Activated B cell treated with CpG ODN at 0.5 μM for 24 hours (primary cell): ENCODE results near the gene OR8J1. TPM values are rescaled to one million over a fixed set of nuclear protein-coding genes. Genes with fewer than 3 reads are reported as not detected.

ENCODE experiments used
- ATAC-seq: fragments of 200-7000 bp; cut with Tn5 transposase; one replicate; pipeline ENCODE4 v1.10.0; 2021; ENCODE audit warnings: low read depth, mild to moderate bottlenecking, moderate library complexity
- CTCF ChIA-PET: fragments of 350-600 bp; sonication (Branson Sonifier 250); formaldehyde crosslinking; loops from one replicate; lab custom pipeline; 2021; ENCODE audit warnings: antibody characterized with exemption; lab: Charles Lee
- POLR2A ChIA-PET: fragments of 350-600 bp; sonication (Branson Sonifier 250); formaldehyde crosslinking; loops from one replicate; lab custom pipeline; 2021; ENCODE audit warnings: antibody characterized with exemption; lab: Charles Lee
- DNase-seq: peaks from one replicate; pipeline ENCODE4 v3.0.0; 2022
- H3K27ac Mint-ChIP-seq: one replicate; pipeline ENCODE4 v1.8.0; 2020; ENCODE audit warnings: mixed read lengths
- H3K27me3 Mint-ChIP-seq: one replicate; pipeline ENCODE4 v1.8.0; 2021; ENCODE audit warnings: mixed read lengths
- H3K36me3 Mint-ChIP-seq: one replicate; pipeline ENCODE4 v1.8.0; 2021; ENCODE audit warnings: low read depth, mixed read lengths
- H3K4me1 Mint-ChIP-seq: one replicate; pipeline ENCODE4 v1.8.0; 2021; ENCODE audit warnings: mixed read lengths
- H3K4me3 Mint-ChIP-seq: one replicate; pipeline ENCODE4 v1.8.0; 2020; ENCODE audit warnings: mild to moderate bottlenecking, mixed read lengths
- H3K9me3 Mint-ChIP-seq: one replicate; pipeline ENCODE4 v1.8.0; 2020; ENCODE audit warnings: mixed read lengths
- CTCF ChIP-seq: fragments of 200-600 bp; IDR thresholded peaks from one replicate; pipeline ENCODE4 v1.8.0; 2022; ENCODE audit warnings: antibody characterized with exemption, mild to moderate bottlenecking
- intact Hi-C: fragments of 100-400 bp; cut with micrococcal nuclease; formaldehyde crosslinking; loops from one replicate; pipeline ENCODE4 v1.15.1; 2024
- total RNA-seq: library from RNA; stranded (reverse); gene quantifications from 2 replicates; pipeline ENCODE4 v1.2.3, GENCODE V29; 2022

Gene OR8J1
- total RNA-seq, result not detected in 2 replicates

- CTCF ChIA-PET, result no interaction called here
- Mint-ChIP-seq H3K27me3 (no peaks in the 10 kb centered on the region), H3K27ac (no peak within 1 kb of the TSS), H3K36me3 (no peaks in the 10 kb centered on the region), H3K9me3 (peaks cover 2% of the 10 kb centered on the region), H3K4me1 (no peaks in the 10 kb centered on the region), H3K4me3 (no peak within 1 kb of the TSS)
- no peak for ATAC-seq
- POLR2A ChIA-PET, result no interaction called here
- intact Hi-C loops, result no loop called here
- TF ChIP-seq CTCF, result no peak
- no peak for DNase-seq
Measured at GRCh38 chr11:56353991-56354390, at the start of gene OR8J1. Gene OR8J1 (plus strand): TSS chr11:56354291. CDS start chr11:56360247, 5,956 bp downstream.

- DNase-seq (no peak), ATAC-seq (no peak)
- CTCF ChIA-PET, result no interaction called here
- peaks cover 5% of the 10 kb centered on the region for H3K9me3 Mint-ChIP-seq
- H3K27ac Mint-ChIP-seq, result no peak overlapping the region
- H3K27me3 Mint-ChIP-seq, result no peaks in the 10 kb centered on the region
- no peaks in the 10 kb centered on the region for H3K36me3 Mint-ChIP-seq
- POLR2A ChIA-PET, result no interaction called here
- TF ChIP-seq CTCF, result no peak
- no peaks in the 10 kb centered on the region for H3K4me1 Mint-ChIP-seq
- intact Hi-C loops, result no loop called here
- H3K4me3 Mint-ChIP-seq, result no peak overlapping the region
Measured at GRCh38 chr11:56307836-56308235, 46.3 kb upstream of the OR8J1 start.

- no peak for DNase-seq
- POLR2A ChIA-PET, result no interaction called here
- TF ChIP-seq CTCF, result no peak
- Mint-ChIP-seq H3K27me3 (no peaks in the 10 kb centered on the region), H3K4me3 (no peak within 1 kb of the TSS), H3K27ac (no peak within 1 kb of the TSS), H3K9me3 (peaks cover 9% of the 10 kb centered on the region), H3K4me1 (no peaks in the 10 kb centered on the region), H3K36me3 (no peaks in the 10 kb centered on the region)
- intact Hi-C loops, result no loop called here
- no peak for ATAC-seq
- CTCF ChIA-PET, result no interaction called here
Measured at GRCh38 chr11:56314844-56315243, 39.2 kb upstream of the OR8J1 start, which contains the start of gene OR8K3. Gene OR8K3 (plus strand): TSS chr11:56315144. CDS start chr11:56318307, 3,163 bp downstream.

GRCh38 chr11:56331861-56332491, 22.1 kb upstream of the OR8J1 start:
- DNase-seq (no peak), ATAC-seq (no peak)

GRCh38 chr11:56333156-56333555, 20.9 kb upstream of the OR8J1 start:
- H3K9me3 Mint-ChIP-seq, result peaks cover 9% of the 10 kb centered on the region
- H3K36me3 Mint-ChIP-seq, result no peaks in the 10 kb centered on the region
- no peaks in the 10 kb centered on the region for H3K4me1 Mint-ChIP-seq
- no peak overlapping the region for H3K27ac Mint-ChIP-seq
- ChIA-PET POLR2A (no interaction called here), CTCF (no interaction called here)
- intact Hi-C loops, result no loop called here
- no peak for ATAC-seq
- DNase-seq, result no peak
- H3K27me3 Mint-ChIP-seq, result no peaks in the 10 kb centered on the region
- no peak overlapping the region for H3K4me3 Mint-ChIP-seq
- TF ChIP-seq CTCF, result no peak

More at GRCh38 chr11:56331861-56332491, 22.1 kb upstream of the OR8J1 start:
- no peak overlapping the region for H3K27ac Mint-ChIP-seq
- H3K9me3 Mint-ChIP-seq, result peaks cover 5% of the 10 kb centered on the region
- CTCF ChIA-PET, result no interaction called here
- H3K27me3 Mint-ChIP-seq, result no peaks in the 10 kb centered on the region
- H3K4me1 Mint-ChIP-seq, result no peaks in the 10 kb centered on the region
- intact Hi-C loops, result no loop called here
- TF ChIP-seq CTCF, result no peak
- H3K36me3 Mint-ChIP-seq, result no peaks in the 10 kb centered on the region
- POLR2A ChIA-PET, result no interaction called here
- no peak overlapping the region for H3K4me3 Mint-ChIP-seq
